GM12878 (cell line): ENCODE results near the gene BDKRB2. TPM values are rescaled to one million over a fixed set of nuclear protein-coding genes. Genes with fewer than 3 reads are reported as not detected.

Source experiments
- ATAC-seq: fragments of 200-7000 bp; cut with Tn5 transposase; 3 replicates; pipeline ENCODE4 v1.9.1; 2020; ENCODE audit warnings: mild to moderate bottlenecking, moderate library complexity
- BruUV-seq: library from RNA; stranded (reverse); fragments of 400-500 nt; replicated peaks from 2 replicates; lab custom pipeline; 2021; lab: Mats Ljungman, UMichigan
- CTCF ChIA-PET: fragments of 300-600 bp; sonication (Branson Sonifier 250); formaldehyde crosslinking; extraction: SDS; loops from one replicate; lab custom pipeline; 2021; ENCODE audit warnings: inconsistent platforms; lab: Yijun Ruan, JAX
- POLR2A ChIA-PET: fragments of 350-600 bp; formaldehyde crosslinking; extraction: SDS; loops from one replicate; lab custom pipeline; 2021; ENCODE audit warnings: inconsistent platforms; lab: Charles Lee
- RAD21 ChIA-PET: fragments of 300-600 bp; sonication (Branson Sonifier 250); formaldehyde crosslinking; loops from one replicate; lab custom pipeline; 2023; ENCODE audit warnings: antibody characterized with exemption; ENCODE audit not compliant: unreplicated experiment; lab: Charles Lee
- SMC1A ChIA-PET: fragments of 300-600 bp; sonication (Branson Sonifier 250); formaldehyde crosslinking; loops from one replicate; lab custom pipeline; 2023; ENCODE audit not compliant: unreplicated experiment, uncharacterized antibody; lab: Charles Lee
- DNase-seq: peaks from one replicate; pipeline ENCODE4 v3.0.0-alpha.2; 2011; ENCODE audit warnings: low read depth, low spot score
- FAIRE-seq: peaks from 3 replicates; lab custom pipeline; 2011; peaks lifted over from hg19 to GRCh38; lab: Jason Lieb, UNC
- H2AFZ ChIP-seq: 2 replicates; pipeline ENCODE4 v1.6.0; 2011; ENCODE audit warnings: low read depth, low read length, control low read depth; ENCODE audit not compliant: control insufficient read depth
- H3K27ac ChIP-seq: 2 replicates; pipeline ENCODE4 v1.5.1; 2011; ENCODE audit warnings: control low read depth; ENCODE audit not compliant: control insufficient read depth, insufficient read depth
- H3K27me3 ChIP-seq, 2 experiments: replicated peaks in 1 of 2; 2 replicates each; pipeline versions ENCODE4 v1.6.0 to v1.6.1; 2011; ENCODE audit warnings: low read length in 1 of 2; ENCODE audit not compliant: control insufficient read depth in 2 of 2, insufficient read depth in 2 of 2
- H3K36me3 ChIP-seq, 2 experiments: 2 replicates each; pipeline ENCODE4 v1.5.1; 2011; ENCODE audit warnings: low read length in 1 of 2; ENCODE audit not compliant: control insufficient read depth in 2 of 2, insufficient read depth in 2 of 2
- H3K4me1 ChIP-seq: 2 replicates; pipeline ENCODE4 v1.6.1; 2011; ENCODE audit warnings: mild to moderate bottlenecking, low read length, moderate library complexity, mixed read lengths; ENCODE audit not compliant: control insufficient read depth, insufficient read depth
- H3K4me2 ChIP-seq: 2 replicates; pipeline ENCODE4 v1.6.0; 2011; ENCODE audit warnings: control low read depth; ENCODE audit not compliant: control insufficient read depth, insufficient read depth
- H3K4me3 ChIP-seq: fragments of 200-600 bp; sonication (generic); 2 replicates; pipeline ENCODE4 v1.5.1; 2016
- H3K79me2 ChIP-seq: 2 replicates; pipeline ENCODE4 v1.6.0; 2011; ENCODE audit warnings: low read length; ENCODE audit not compliant: control insufficient read depth, insufficient read depth
- H3K9ac ChIP-seq: 2 replicates; pipeline ENCODE4 v1.8.0; 2011; ENCODE audit warnings: low read length, control low read depth, mixed read lengths; ENCODE audit not compliant: control insufficient read depth, insufficient read depth
- H3K9me3 ChIP-seq: replicated peaks from 3 replicates; pipeline ENCODE4 v1.5.1; 2011; ENCODE audit warnings: mild to moderate bottlenecking, low read length; ENCODE audit not compliant: control insufficient read depth, insufficient read depth
- H4K20me1 ChIP-seq: 2 replicates; pipeline ENCODE4 v1.6.0; 2011; ENCODE audit not compliant: control insufficient read depth, insufficient read depth
- BCL11A ChIP-seq: IDR thresholded peaks from 2 replicates; pipeline ENCODE4 v1.6.1; 2011; ENCODE audit warnings: low read depth, low read length
- CHD4 ChIP-seq: fragments of 200-600 bp; sonication (generic); IDR thresholded peaks from 2 replicates; pipeline ENCODE4 v1.6.1; 2016; ENCODE audit warnings: mild to moderate bottlenecking
- EED ChIP-seq: sonication (generic); IDR thresholded peaks from 2 replicates; pipeline ENCODE4 v1.6.1; 2016; ENCODE audit warnings: antibody characterized with exemption, low read depth
- GABPA ChIP-seq: IDR thresholded peaks from 2 replicates; pipeline ENCODE4 v1.6.1; 2014; ENCODE audit warnings: antibody characterized with exemption, low read depth, mild to moderate bottlenecking, inconsistent platforms
- IRF3 ChIP-seq: fragments of 450-650 bp; IDR thresholded peaks from 2 replicates; pipeline ENCODE4 v1.6.1; 2014; ENCODE audit warnings: mild to moderate bottlenecking
- JUNB ChIP-seq: IDR thresholded peaks from 2 replicates; pipeline ENCODE4 v1.6.1; 2016; ENCODE audit warnings: antibody characterized with exemption, mild to moderate bottlenecking
- MEF2A ChIP-seq: IDR thresholded peaks from 2 replicates; pipeline ENCODE4 v1.6.1; 2011; ENCODE audit warnings: low read depth, mild to moderate bottlenecking, low read length, moderate library complexity; ENCODE audit not compliant: insufficient read depth
- RUNX3 ChIP-seq: IDR thresholded peaks from 2 replicates; pipeline ENCODE4 v1.6.1; 2012; ENCODE audit warnings: low read length, inconsistent platforms
- SMAD5 ChIP-seq: IDR thresholded peaks from 2 replicates; pipeline ENCODE4 v1.6.1; 2016; ENCODE audit warnings: antibody characterized with exemption, low read depth
- YY1 ChIP-seq: IDR thresholded peaks from 2 replicates; pipeline ENCODE4 v1.6.1; 2011; ENCODE audit warnings: low read depth, mild to moderate bottlenecking, low read length
- ZBTB11 ChIP-seq: fragments of 450-650 bp; formaldehyde crosslinking; IDR thresholded peaks from 2 replicates; pipeline ENCODE4 v1.5.0; 2022; ENCODE audit warnings: mild to moderate bottlenecking, missing genetic modification characterization
- ZNF592 ChIP-seq: fragments of 450-650 bp; IDR thresholded peaks from 2 replicates; pipeline ENCODE4 v1.6.1; 2017; ENCODE audit warnings: mild to moderate bottlenecking, moderate library complexity
- WGBS: methylation state at CpG from one replicate; pipeline ENCODE4 v1.1.6; 2016; ENCODE audit warnings: low lambda C conversion rate; ENCODE audit not compliant: insufficient replicate concordance, insufficient coverage; ENCODE audit errors: missing lambda C conversion rate; 5-methylcytosine and 5-hydroxymethylcytosine counted together
- in situ Hi-C: fragments of 300-500 bp; cut with MboI; formaldehyde crosslinking; loops from 9 replicates; pipeline ENCODE4 v1.14.3; 2018; ENCODE audit warnings: mixed read lengths
- intact Hi-C: fragments of 100-400 bp; cut with micrococcal nuclease; formaldehyde crosslinking; loops from one replicate; pipeline ENCODE4 v1.14.2; 2022; ENCODE audit not compliant: unreplicated experiment
- polyA plus RNA-seq, 11 experiments: library from polyadenylated mRNA; depleted of rRNA in 4 of 11; unstranded in 6 of 11; stranded (reverse) in 5 of 11; fragments of >200 nt; fragmentation: Nextera tagmentation in 4 of 11; fragmentation: Illumina TruSeq in 1 of 11; extraction: Ambion mirVana in 4 of 11; extraction: Trizol in 1 of 11; gene quantifications; 1 replicate in 1 of 11; 2 replicates in 10 of 11; pipeline versions ENCODE4 v1.2.1 to v1.2.3, GENCODE V29; 2011 to 2016; ENCODE audit warnings: inconsistent platforms in 2 of 11, missing spikeins in 2 of 11, low read depth in 1 of 11
- total RNA-seq, 4 experiments: library from RNA; depleted of rRNA in 3 of 4; stranded (reverse); fragments of >200 nt in 3 of 4; fragmentation: Illumina TruSeq in 1 of 4; extraction: Trizol in 1 of 4; gene quantifications; 2 replicates each; pipeline versions ENCODE4 v1.2.1 to v1.2.3, GENCODE V29; 2013 to 2021

Gene BDKRB2
- total and polyA plus RNA-seq, 10 of the 15 experiments (the other 5 are each of a cell fraction or from before 2014, with no cell fraction given) = 0.08 TPM; not detected in 9

- DNase-seq = no peak
- Histone ChIP-seq H2AFZ (no peak overlapping the region), H3K9me3 (no peaks in the 10 kb centered on the region), H3K4me3 (no peak overlapping the region), H3K27me3 (no peaks in the 10 kb centered on the region), H3K79me2 (no peaks in the 10 kb centered on the region), H3K9ac (no peak overlapping the region), H3K27ac (no peak overlapping the region), H3K4me2 (no peak overlapping the region), H4K20me1 (no peaks in the 10 kb centered on the region), H3K36me3 (no peaks in the 10 kb centered on the region), H3K4me1 (no peaks in the 10 kb centered on the region)
- intact Hi-C loops (no loop called here), in situ Hi-C loops (no loop called here)
- WGBS = 23% methylated on average over 10 of the region's 10 CpGs
- CTCF ChIA-PET = no interaction called here
- BruUV-seq = no TSS peak
- no peak for ATAC-seq
- POLR2A ChIA-PET = no interaction called here
- RAD21 ChIA-PET = no interaction called here
- FAIRE-seq = no peak
- SMC1A ChIA-PET = no interaction called here
- TF ChIP-seq JUNB (no peak), SMAD5 (no peak), MEF2A (no peak), CHD4 (no peak), EED (no peak), RUNX3 (no peak), YY1 (no peak), ZNF592 (no peak), IRF3 (no peak), BCL11A (no peak), ZBTB11 (CRISPR knock-in tag) (no peak), GABPA (no peak)
Observed at GRCh38 chr14:96242126-96242525, 37.5 kb downstream of the BDKRB2 start.
